Neural cell (in vitro differentiated cells): ENCODE results near the gene SCGB2B2.

Experiments used
- EP300 ChIP-seq: fragments of 450-650 bp; conservative IDR thresholded peaks from 2 replicates; pipeline ENCODE4 v1.6.1; 2014; ENCODE audit warnings: antibody characterized with exemption, mild to moderate bottlenecking, moderate library complexity; ENCODE audit not compliant: poor library complexity, severe bottlenecking
- EZH2 ChIP-seq: fragments of 200-600, 300-800 bp; shearing (Covaris generic), sonication (generic); IDR thresholded peaks from 2 replicates; pipeline ENCODE4 v1.6.1; 2014; ENCODE audit warnings: antibody characterized with exemption, low read length, borderline replicate concordance, mild to moderate bottlenecking; ENCODE audit not compliant: insufficient read depth, poor library complexity, severe bottlenecking
- POLR2AphosphoS5 ChIP-seq: IDR thresholded peaks from 2 replicates; pipeline ENCODE4 v1.6.1; 2012
- RAD21 ChIP-seq: fragments of 450-650 bp; conservative IDR thresholded peaks from 2 replicates; pipeline ENCODE4 v1.6.1; 2014; ENCODE audit warnings: antibody characterized with exemption, mild to moderate bottlenecking, moderate library complexity
- TF ChIP-seq, protein P1 (sequence below): fragments of 450-650 bp; IDR thresholded peaks from 2 replicates; pipeline ENCODE4 v1.5.1; 2014; ENCODE audit warnings: antibody characterized with exemption, mild to moderate bottlenecking, moderate library complexity; ENCODE audit not compliant: poor library complexity, severe bottlenecking

DNA sequence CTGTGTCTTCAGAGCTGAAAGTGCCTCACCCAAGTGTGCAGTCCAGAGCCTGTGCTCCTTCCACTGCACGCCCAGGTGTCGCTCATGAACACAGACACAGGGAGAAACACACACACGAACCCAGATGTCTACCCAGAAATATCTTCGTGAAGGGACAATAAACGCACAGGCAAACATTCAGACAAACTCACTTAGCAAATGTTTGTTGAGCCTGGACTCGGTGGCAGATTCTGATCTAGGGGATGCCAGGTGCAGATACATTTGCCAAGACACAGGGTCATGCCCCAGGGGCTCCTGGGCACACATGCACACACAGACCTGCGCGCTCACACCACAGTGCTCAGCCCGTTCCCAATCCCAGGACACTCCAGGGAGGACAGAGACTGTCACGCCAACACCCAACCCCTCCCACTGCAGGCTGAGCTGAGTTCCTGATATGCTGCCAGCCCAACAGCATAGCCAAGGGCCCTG lies 31.9 kb downstream of the SCGB2B2 start:
- TF ChIP-seq, protein P1, sequence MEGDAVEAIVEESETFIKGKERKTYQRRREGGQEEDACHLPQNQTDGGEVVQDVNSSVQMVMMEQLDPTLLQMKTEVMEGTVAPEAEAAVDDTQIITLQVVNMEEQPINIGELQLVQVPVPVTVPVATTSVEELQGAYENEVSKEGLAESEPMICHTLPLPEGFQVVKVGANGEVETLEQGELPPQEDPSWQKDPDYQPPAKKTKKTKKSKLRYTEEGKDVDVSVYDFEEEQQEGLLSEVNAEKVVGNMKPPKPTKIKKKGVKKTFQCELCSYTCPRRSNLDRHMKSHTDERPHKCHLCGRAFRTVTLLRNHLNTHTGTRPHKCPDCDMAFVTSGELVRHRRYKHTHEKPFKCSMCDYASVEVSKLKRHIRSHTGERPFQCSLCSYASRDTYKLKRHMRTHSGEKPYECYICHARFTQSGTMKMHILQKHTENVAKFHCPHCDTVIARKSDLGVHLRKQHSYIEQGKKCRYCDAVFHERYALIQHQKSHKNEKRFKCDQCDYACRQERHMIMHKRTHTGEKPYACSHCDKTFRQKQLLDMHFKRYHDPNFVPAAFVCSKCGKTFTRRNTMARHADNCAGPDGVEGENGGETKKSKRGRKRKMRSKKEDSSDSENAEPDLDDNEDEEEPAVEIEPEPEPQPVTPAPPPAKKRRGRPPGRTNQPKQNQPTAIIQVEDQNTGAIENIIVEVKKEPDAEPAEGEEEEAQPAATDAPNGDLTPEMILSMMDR = no peak
- TF ChIP-seq RAD21 = no peak
- TF ChIP-seq POLR2AphosphoS5 = no peak
- no peak for TF ChIP-seq EP300
- TF ChIP-seq EZH2 = no peak
